T-helper 2 cell treated with Interferon-gamma antibody and Interleukin-4, amounts not matched to agents 5 μg/mL and 100 μg/mL, for 36 hours (primary cell): ENCODE measurements around the gene GABBR1.

ENCODE experiments used
- DNase-seq: peaks from one replicate; pipeline ENCODE4 v3.0.0; 2021; ENCODE audit warnings: low spot score
- H3K27ac Mint-ChIP-seq: one replicate; pipeline ENCODE4 v1.8.0; 2021; ENCODE audit warnings: mild to moderate bottlenecking, mixed read lengths
- H3K27me3 Mint-ChIP-seq: one replicate; pipeline ENCODE4 v1.8.0; 2021; ENCODE audit warnings: low read depth, mixed read lengths
- H3K36me3 Mint-ChIP-seq: one replicate; pipeline ENCODE4 v1.8.0; 2021; ENCODE audit warnings: low read depth, mixed read lengths
- H3K4me1 Mint-ChIP-seq: one replicate; pipeline ENCODE4 v1.8.0; 2021; ENCODE audit warnings: low read depth, mixed read lengths
- H3K4me3 Mint-ChIP-seq: one replicate; pipeline ENCODE4 v1.8.0; 2022; ENCODE audit warnings: mild to moderate bottlenecking, moderate library complexity, mixed read lengths
- H3K9me3 Mint-ChIP-seq: one replicate; pipeline ENCODE4 v1.8.0; 2021; ENCODE audit warnings: mixed read lengths

Gene GABBR1

GRCh38 chr6:29641430-29642148 lies 8.6 kb upstream of the GABBR1 start:
- no peaks in the 10 kb centered on the region for H3K36me3 Mint-ChIP-seq
- H3K4me1 Mint-ChIP-seq = peaks cover 14% of the 10 kb centered on the region
- H3K4me3 Mint-ChIP-seq = peak overlapping the region; percentile 82
- no peaks in the 10 kb centered on the region for H3K9me3 Mint-ChIP-seq
- peaks cover 9% of the 10 kb centered on the region for H3K27me3 Mint-ChIP-seq
- no peak for DNase-seq
- peak overlapping the region; percentile 92 for H3K27ac Mint-ChIP-seq

- no peak overlapping the region for H3K27ac Mint-ChIP-seq
- H3K36me3 Mint-ChIP-seq = no peaks in the 10 kb centered on the region
- peaks cover 24% of the 10 kb centered on the region for H3K4me1 Mint-ChIP-seq
- H3K27me3 Mint-ChIP-seq = peaks cover 26% of the 10 kb centered on the region
- no peaks in the 10 kb centered on the region for H3K9me3 Mint-ChIP-seq
- H3K4me3 Mint-ChIP-seq = no peak overlapping the region
- no peak for DNase-seq
These were observed 4.3 kb upstream of the GABBR1 start for GRCh38 chr6:29637247-29637646.

DNA sequence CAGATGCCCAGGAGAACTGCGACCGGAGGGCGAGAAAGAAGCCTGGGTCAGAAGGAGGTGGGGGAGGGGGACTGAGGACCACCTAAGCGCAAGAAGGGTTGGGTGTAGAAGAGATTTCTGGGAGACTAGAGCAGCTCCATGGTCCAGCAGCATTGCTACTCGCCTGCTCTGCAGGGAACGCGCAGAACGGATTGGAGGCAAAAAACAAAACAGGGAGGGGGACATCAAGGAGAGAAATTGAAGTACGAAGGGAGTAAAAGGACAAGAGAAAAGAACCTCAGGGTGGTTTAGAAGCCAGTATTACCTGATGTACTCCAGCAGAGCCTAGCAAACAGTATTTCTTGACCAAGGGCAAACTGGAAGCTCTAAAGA lies 537 bp upstream of the GABBR1 start:
- H3K4me1 Mint-ChIP-seq = peaks cover 40% of the 10 kb centered on the region
- peak overlapping the region; percentile 76 for H3K27ac Mint-ChIP-seq

GRCh38 chr6:29631860-29632731 lies 887 bp downstream of the GABBR1 start:
- no peaks in the 10 kb centered on the region for H3K9me3 Mint-ChIP-seq
- H3K4me1 Mint-ChIP-seq = peaks cover 41% of the 10 kb centered on the region
- H3K36me3 Mint-ChIP-seq = peaks cover 1% of the 10 kb centered on the region
- H3K27ac Mint-ChIP-seq = peak overlapping the region; percentile 38
- peak overlapping the region; percentile 83 for H3K4me3 Mint-ChIP-seq
- peak; percentile 40 for DNase-seq
- H3K27me3 Mint-ChIP-seq = peaks cover 61% of the 10 kb centered on the region

More for the DNA sequence above, 537 bp upstream of the GABBR1 start:
- DNase-seq = no peak
- Mint-ChIP-seq H3K9me3 (no peaks in the 10 kb centered on the region), H3K27me3 (peaks cover 60% of the 10 kb centered on the region), H3K36me3 (peaks cover 1% of the 10 kb centered on the region), H3K4me3 (peak overlapping the region; percentile 81)

GRCh38 chr6:29631209-29631810 lies 1.7 kb downstream of the GABBR1 start:
- no peak for DNase-seq
- peaks cover 1% of the 10 kb centered on the region for H3K36me3 Mint-ChIP-seq
- H3K4me1 Mint-ChIP-seq = peaks cover 40% of the 10 kb centered on the region
- H3K27me3 Mint-ChIP-seq = peaks cover 67% of the 10 kb centered on the region
- H3K9me3 Mint-ChIP-seq = no peaks in the 10 kb centered on the region
- peak overlapping the region; percentile 38 for H3K27ac Mint-ChIP-seq
- peak overlapping the region; percentile 83 for H3K4me3 Mint-ChIP-seq

DNA sequence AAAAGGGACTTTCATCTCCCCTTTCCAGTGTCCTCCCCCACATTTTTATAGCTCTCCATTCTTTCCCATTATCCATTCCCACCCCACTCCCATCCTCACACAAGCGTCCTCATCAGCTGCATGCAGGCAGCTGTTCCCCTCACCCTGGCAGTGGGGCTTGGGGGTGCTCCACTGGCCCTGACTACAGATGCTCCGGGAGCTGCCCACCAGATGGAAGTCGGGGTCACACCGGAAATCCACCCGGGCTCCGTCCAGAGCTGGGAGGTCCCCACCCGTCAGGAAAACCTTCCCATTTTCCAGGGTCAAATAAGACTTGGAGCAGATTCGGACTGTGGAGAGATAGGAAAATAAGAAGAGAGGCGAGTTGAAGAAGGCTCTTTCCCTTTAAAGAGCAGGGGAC lies 2.7 kb downstream of the GABBR1 start:
- no peak for DNase-seq
- Mint-ChIP-seq H3K36me3 (peaks cover 1% of the 10 kb centered on the region), H3K9me3 (no peaks in the 10 kb centered on the region), H3K4me3 (no peak overlapping the region), H3K4me1 (peaks cover 40% of the 10 kb centered on the region), H3K27me3 (peaks cover 71% of the 10 kb centered on the region), H3K27ac (no peak overlapping the region)

DNA sequence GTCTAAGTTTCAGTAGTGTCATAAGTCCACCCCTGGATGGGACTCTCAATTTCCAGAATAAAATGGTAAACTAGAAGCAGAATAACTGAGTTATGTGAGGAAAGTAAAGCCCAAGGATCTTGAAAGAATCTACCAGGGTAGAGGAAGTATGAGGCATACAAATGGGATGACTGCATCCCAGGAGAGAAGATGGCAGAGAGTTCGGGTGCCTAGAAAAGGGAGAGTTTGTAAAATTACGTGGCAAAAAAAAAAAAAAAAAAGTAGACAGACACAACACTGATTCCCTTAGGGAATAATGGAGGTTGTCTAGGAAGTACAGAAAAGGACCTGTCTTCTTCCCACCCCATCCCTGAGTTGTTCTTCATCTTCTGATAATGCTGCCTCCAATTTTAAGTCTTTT lies 3.4 kb downstream of the GABBR1 start:
- H3K4me3 Mint-ChIP-seq = peak overlapping the region; percentile 92
- H3K27me3 Mint-ChIP-seq = peaks cover 71% of the 10 kb centered on the region
- H3K36me3 Mint-ChIP-seq = peaks cover 1% of the 10 kb centered on the region
- no peak for DNase-seq
- no peaks in the 10 kb centered on the region for H3K9me3 Mint-ChIP-seq
- peaks cover 39% of the 10 kb centered on the region for H3K4me1 Mint-ChIP-seq
- H3K27ac Mint-ChIP-seq = no peak overlapping the region

GRCh38 chr6:29628419-29629281 lies 4.3 kb downstream of the GABBR1 start:
- peaks cover 31% of the 10 kb centered on the region for H3K4me1 Mint-ChIP-seq
- DNase-seq = peak; percentile 42
- peak overlapping the region; percentile 46 for H3K27ac Mint-ChIP-seq
- H3K27me3 Mint-ChIP-seq = peaks cover 66% of the 10 kb centered on the region
- H3K36me3 Mint-ChIP-seq = peaks cover 1% of the 10 kb centered on the region
- H3K4me3 Mint-ChIP-seq = peak overlapping the region; percentile 92
- H3K9me3 Mint-ChIP-seq = no peaks in the 10 kb centered on the region

- Mint-ChIP-seq H3K36me3 (peaks cover 1% of the 10 kb centered on the region), H3K4me3 (peak overlapping the region; percentile 92), H3K4me1 (peaks cover 27% of the 10 kb centered on the region), H3K9me3 (no peaks in the 10 kb centered on the region), H3K27ac (peak overlapping the region; percentile 46), H3K27me3 (peaks cover 61% of the 10 kb centered on the region)
- DNase-seq = peak; percentile 16
These were observed 5.1 kb downstream of the GABBR1 start for GRCh38 chr6:29627755-29628418.

- DNase-seq = no peak
- Mint-ChIP-seq H3K27me3 (peaks cover 60% of the 10 kb centered on the region), H3K27ac (no peak overlapping the region)
These were observed 5.8 kb downstream of the GABBR1 start for GRCh38 chr6:29626948-29627754.

GRCh38 chr6:29625337-29625930 lies 7.5 kb downstream of the GABBR1 start:
- H3K4me1 Mint-ChIP-seq = peaks cover 13% of the 10 kb centered on the region
- peaks cover 43% of the 10 kb centered on the region for H3K27me3 Mint-ChIP-seq

More at GRCh38 chr6:29626948-29627754, 5.8 kb downstream of the GABBR1 start:
- H3K4me3 Mint-ChIP-seq = peak overlapping the region; percentile 64
- H3K4me1 Mint-ChIP-seq = peaks cover 27% of the 10 kb centered on the region
- peaks cover 1% of the 10 kb centered on the region for H3K36me3 Mint-ChIP-seq
- no peaks in the 10 kb centered on the region for H3K9me3 Mint-ChIP-seq

GRCh38 chr6:29624520-29624961 lies 8.4 kb downstream of the GABBR1 start:
- H3K27ac Mint-ChIP-seq = no peak overlapping the region

More at GRCh38 chr6:29625337-29625930, 7.5 kb downstream of the GABBR1 start:
- Mint-ChIP-seq H3K36me3 (peaks cover 2% of the 10 kb centered on the region), H3K27ac (no peak overlapping the region), H3K9me3 (no peaks in the 10 kb centered on the region), H3K4me3 (no peak overlapping the region)
- DNase-seq = no peak

More at GRCh38 chr6:29624520-29624961, 8.4 kb downstream of the GABBR1 start:
- Mint-ChIP-seq H3K27me3 (peaks cover 35% of the 10 kb centered on the region), H3K4me3 (no peak overlapping the region), H3K4me1 (peaks cover 11% of the 10 kb centered on the region), H3K9me3 (no peaks in the 10 kb centered on the region), H3K36me3 (peaks cover 2% of the 10 kb centered on the region)
- no peak for DNase-seq
